BE2C (cell line): ENCODE data around the gene KIF21B.
"Not testable (repeated sequence)": the region's sequence is repeated elsewhere in the genome, so short reads cannot be mapped to it uniquely, and the experiment has no call there.

Experiments
- DNase-seq: peaks from one replicate; pipeline ENCODE4 v3.0.0-alpha.2; 2020
- H3K27me3 ChIP-seq: fragments of 250-450 bp; sonication (Bioruptor Pico); 2 replicates; pipeline ENCODE4 v1.5.1; 2020; ENCODE audit warnings: mild to moderate bottlenecking
- H3K36me3 ChIP-seq: fragments of 250-450 bp; sonication (Bioruptor Pico); 2 replicates; pipeline ENCODE4 v1.5.1; 2020; ENCODE audit warnings: mild to moderate bottlenecking
- H3K4me1 ChIP-seq: fragments of 250-450 bp; sonication (Bioruptor Pico); 2 replicates; pipeline ENCODE4 v1.5.1; 2020
- H3K4me3 ChIP-seq: 2 replicates; pipeline ENCODE4 v1.5.1; 2011; ENCODE audit warnings: low read depth, low read length
- H3K9me3 ChIP-seq: fragments of 250-450 bp; sonication (Bioruptor Pico); 2 replicates; pipeline ENCODE4 v1.5.1; 2020
- CTCF ChIP-seq: IDR thresholded peaks from 2 replicates; pipeline ENCODE4 v1.5.1; 2012; ENCODE audit warnings: mild to moderate bottlenecking, low read depth, low read length

Gene KIF21B

GRCh38 chr1:200934676-200935245, 88.8 kb downstream of the KIF21B start:
- H3K4me3 ChIP-seq = no peak overlapping the region
- TF ChIP-seq CTCF = no peak
- H3K4me1 ChIP-seq = no peaks in the 10 kb centered on the region
- H3K36me3 ChIP-seq = no peaks in the 10 kb centered on the region
- H3K27me3 ChIP-seq = peaks cover 3% of the 10 kb centered on the region
- no peaks in the 10 kb centered on the region for H3K9me3 ChIP-seq
- no peak for DNase-seq

- DNase-seq = no peak
- H3K9me3 ChIP-seq = no peaks in the 10 kb centered on the region
- no peak for TF ChIP-seq CTCF
- H3K4me1 ChIP-seq = no peaks in the 10 kb centered on the region
- no peaks in the 10 kb centered on the region for H3K36me3 ChIP-seq
- H3K27me3 ChIP-seq = peaks cover 3% of the 10 kb centered on the region
- H3K4me3 ChIP-seq = no peak overlapping the region
Measured at GRCh38 chr1:200931776-200932175, 91.7 kb downstream of the KIF21B start.

GRCh38 chr1:200930285-200930684, 93.2 kb downstream of the KIF21B start:
- not testable (repeated sequence) for H3K36me3 ChIP-seq

GRCh38 chr1:200929530-200930278, 93.8 kb downstream of the KIF21B start:
- Histone ChIP-seq H3K9me3 (no peaks in the 10 kb centered on the region), H3K27me3 (no peaks in the 10 kb centered on the region; the same call in 1 of the 2 replicates), H3K36me3 (no peaks in the 10 kb centered on the region), H3K4me3 (no peak overlapping the region), H3K4me1 (no peaks in the 10 kb centered on the region)
- DNase-seq = no peak
- TF ChIP-seq CTCF = no peak

More at GRCh38 chr1:200930285-200930684, 93.2 kb downstream of the KIF21B start:
- H3K4me1 ChIP-seq, H3K27me3 ChIP-seq, H3K4me3 ChIP-seq, H3K9me3 ChIP-seq, DNase-seq: not testable (repeated sequence)

GRCh38 chr1:200925831-200926230, 97.7 kb downstream of the KIF21B start:
- no peak for DNase-seq
- H3K9me3 ChIP-seq = no peaks in the 10 kb centered on the region
- H3K27me3 ChIP-seq = peaks cover 5% of the 10 kb centered on the region
- no peak for TF ChIP-seq CTCF
- no peak overlapping the region for H3K4me3 ChIP-seq
- no peaks in the 10 kb centered on the region for H3K36me3 ChIP-seq
- H3K4me1 ChIP-seq = no peaks in the 10 kb centered on the region

- Histone ChIP-seq H3K4me3 (no peak overlapping the region), H3K4me1 (no peaks in the 10 kb centered on the region), H3K9me3 (no peaks in the 10 kb centered on the region), H3K27me3 (peaks cover 5% of the 10 kb centered on the region), H3K36me3 (no peaks in the 10 kb centered on the region)
- DNase-seq = no peak
- no peak for TF ChIP-seq CTCF
Measured at GRCh38 chr1:200923601-200924000, 99.9 kb downstream of the KIF21B start.
